HCT116 (cell line): Measurements from ENCODE around the gene SMPDL3A.

Experiments used
- CBX3 ChIP-seq: IDR thresholded peaks from 2 replicates; pipeline ENCODE4 v1.6.1; 2012; ENCODE audit warnings: low read depth
- EZH2phosphoT487 ChIP-seq: fragments of 200-600 bp; IDR thresholded peaks from 2 replicates; pipeline ENCODE4 v1.6.1; 2018; ENCODE audit warnings: antibody characterized with exemption, borderline replicate concordance
- POLR2A ChIP-seq: IDR thresholded peaks from 2 replicates; pipeline ENCODE4 v1.7.0; 2011; ENCODE audit warnings: borderline replicate concordance; ENCODE audit not compliant: insufficient read depth, insufficient read length; ENCODE audit errors: extremely low read depth
- POLR2AphosphoS5 ChIP-seq: IDR thresholded peaks from 2 replicates; pipeline ENCODE4 v1.6.1; 2011; ENCODE audit warnings: mild to moderate bottlenecking, low read depth, low read length, moderate library complexity
- RAD21 ChIP-seq: IDR thresholded peaks from 2 replicates; pipeline ENCODE4 v1.6.1; 2012; ENCODE audit warnings: low read depth, mild to moderate bottlenecking
- TF ChIP-seq, protein P1 (sequence below), 3 experiments: fragments of 200-600 bp in 1 of 3; sonication (generic) in 1 of 3; IDR thresholded peaks in 2 of 3; conservative IDR thresholded peaks in 1 of 3; 2 replicates each; pipeline ENCODE4 v1.5.1; 2012 to 2017; ENCODE audit warnings: low read depth in 2 of 3, low read length in 2 of 3, antibody characterized with exemption in 1 of 3, borderline replicate concordance in 1 of 3, control low read depth in 1 of 3, mild to moderate bottlenecking in 1 of 3, mixed read lengths in 1 of 3, mixed run types in 1 of 3, moderate library complexity in 1 of 3; ENCODE audit not compliant: insufficient read depth in 1 of 3
- TF ChIP-seq, protein P2 (sequence below): IDR thresholded peaks from 2 replicates; pipeline ENCODE4 v1.6.1; 2012; ENCODE audit warnings: low read depth

DNA sequence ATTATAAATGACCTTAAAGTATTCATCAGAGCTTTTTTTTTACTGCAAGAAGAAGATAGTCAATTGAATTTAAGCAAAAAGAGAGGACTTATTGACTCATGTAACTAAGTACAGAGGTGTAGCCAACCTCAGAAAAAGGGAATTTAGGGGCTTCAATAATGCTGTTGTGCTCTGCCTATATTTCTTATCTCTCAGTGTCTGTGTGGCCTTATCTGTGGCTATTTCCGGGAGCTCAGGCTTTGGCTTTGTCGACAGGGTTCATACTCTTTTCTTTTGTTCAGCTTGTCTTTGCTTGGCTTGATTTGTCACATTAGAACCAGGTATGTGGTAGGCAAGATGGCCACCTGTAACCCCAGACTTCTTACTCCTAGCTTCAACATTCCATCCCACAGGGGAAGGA, 48.1 kb upstream of the SMPDL3A start:
- TF ChIP-seq, protein P1, sequence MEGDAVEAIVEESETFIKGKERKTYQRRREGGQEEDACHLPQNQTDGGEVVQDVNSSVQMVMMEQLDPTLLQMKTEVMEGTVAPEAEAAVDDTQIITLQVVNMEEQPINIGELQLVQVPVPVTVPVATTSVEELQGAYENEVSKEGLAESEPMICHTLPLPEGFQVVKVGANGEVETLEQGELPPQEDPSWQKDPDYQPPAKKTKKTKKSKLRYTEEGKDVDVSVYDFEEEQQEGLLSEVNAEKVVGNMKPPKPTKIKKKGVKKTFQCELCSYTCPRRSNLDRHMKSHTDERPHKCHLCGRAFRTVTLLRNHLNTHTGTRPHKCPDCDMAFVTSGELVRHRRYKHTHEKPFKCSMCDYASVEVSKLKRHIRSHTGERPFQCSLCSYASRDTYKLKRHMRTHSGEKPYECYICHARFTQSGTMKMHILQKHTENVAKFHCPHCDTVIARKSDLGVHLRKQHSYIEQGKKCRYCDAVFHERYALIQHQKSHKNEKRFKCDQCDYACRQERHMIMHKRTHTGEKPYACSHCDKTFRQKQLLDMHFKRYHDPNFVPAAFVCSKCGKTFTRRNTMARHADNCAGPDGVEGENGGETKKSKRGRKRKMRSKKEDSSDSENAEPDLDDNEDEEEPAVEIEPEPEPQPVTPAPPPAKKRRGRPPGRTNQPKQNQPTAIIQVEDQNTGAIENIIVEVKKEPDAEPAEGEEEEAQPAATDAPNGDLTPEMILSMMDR (IDR thresholded peaks at IDR 0.05 in 2 of 3, conservative IDR thresholded peaks at IDR 0.05 in 1 of 3; ENCODE audit: borderline replicate concordance in 1 of 3, insufficient read depth in 1 of 3, low read depth in 2 of 3, low read length in 2 of 3), result no peak
- TF ChIP-seq EZH2phosphoT487, result no peak
- TF ChIP-seq CBX3, result no peak
- TF ChIP-seq POLR2A, result no peak
- no peak for TF ChIP-seq POLR2AphosphoS5
- TF ChIP-seq, protein P2, sequence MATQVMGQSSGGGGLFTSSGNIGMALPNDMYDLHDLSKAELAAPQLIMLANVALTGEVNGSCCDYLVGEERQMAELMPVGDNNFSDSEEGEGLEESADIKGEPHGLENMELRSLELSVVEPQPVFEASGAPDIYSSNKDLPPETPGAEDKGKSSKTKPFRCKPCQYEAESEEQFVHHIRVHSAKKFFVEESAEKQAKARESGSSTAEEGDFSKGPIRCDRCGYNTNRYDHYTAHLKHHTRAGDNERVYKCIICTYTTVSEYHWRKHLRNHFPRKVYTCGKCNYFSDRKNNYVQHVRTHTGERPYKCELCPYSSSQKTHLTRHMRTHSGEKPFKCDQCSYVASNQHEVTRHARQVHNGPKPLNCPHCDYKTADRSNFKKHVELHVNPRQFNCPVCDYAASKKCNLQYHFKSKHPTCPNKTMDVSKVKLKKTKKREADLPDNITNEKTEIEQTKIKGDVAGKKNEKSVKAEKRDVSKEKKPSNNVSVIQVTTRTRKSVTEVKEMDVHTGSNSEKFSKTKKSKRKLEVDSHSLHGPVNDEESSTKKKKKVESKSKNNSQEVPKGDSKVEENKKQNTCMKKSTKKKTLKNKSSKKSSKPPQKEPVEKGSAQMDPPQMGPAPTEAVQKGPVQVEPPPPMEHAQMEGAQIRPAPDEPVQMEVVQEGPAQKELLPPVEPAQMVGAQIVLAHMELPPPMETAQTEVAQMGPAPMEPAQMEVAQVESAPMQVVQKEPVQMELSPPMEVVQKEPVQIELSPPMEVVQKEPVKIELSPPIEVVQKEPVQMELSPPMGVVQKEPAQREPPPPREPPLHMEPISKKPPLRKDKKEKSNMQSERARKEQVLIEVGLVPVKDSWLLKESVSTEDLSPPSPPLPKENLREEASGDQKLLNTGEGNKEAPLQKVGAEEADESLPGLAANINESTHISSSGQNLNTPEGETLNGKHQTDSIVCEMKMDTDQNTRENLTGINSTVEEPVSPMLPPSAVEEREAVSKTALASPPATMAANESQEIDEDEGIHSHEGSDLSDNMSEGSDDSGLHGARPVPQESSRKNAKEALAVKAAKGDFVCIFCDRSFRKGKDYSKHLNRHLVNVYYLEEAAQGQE, result no peak
- TF ChIP-seq RAD21, result no peak
